Testis (tissue), 3 donors: Measurements from ENCODE around the gene GABRD. TPM values are rescaled to one million over a fixed set of nuclear protein-coding genes. Genes with fewer than 3 reads are reported as not detected.

Experiments used
- DNase-seq: peaks from one replicate; pipeline ENCODE4 v3.0.0-alpha.2; 2019
- H3K27ac ChIP-seq, 2 donors: fragments of 200-600 bp; sonication (generic); one replicate each; pipeline ENCODE4 v1.5.1; 2019
- H3K27me3 ChIP-seq: fragments of 200-600 bp; sonication (generic); one replicate; pipeline ENCODE4 v1.5.1; 2019
- H3K36me3 ChIP-seq: fragments of 200-600 bp; sonication (generic); one replicate; pipeline ENCODE4 v1.5.1; 2017; ENCODE audit warnings: low read depth; ENCODE audit errors: missing control alignments
- H3K4me1 ChIP-seq: fragments of 200-600 bp; sonication (generic); one replicate; pipeline ENCODE4 v1.5.1; 2019
- H3K4me3 ChIP-seq, 2 donors: fragments of 200-600 bp; sonication (generic); one replicate each; pipeline ENCODE4 v1.5.1; 2017 to 2019
- H3K9me3 ChIP-seq: fragments of 200-600 bp; sonication (generic); one replicate; pipeline ENCODE4 v1.5.1; 2017
- POLR2A ChIP-seq: fragments of 450-650 bp; IDR thresholded peaks from one replicate; pipeline ENCODE4 v1.6.1; 2017; ENCODE audit warnings: antibody characterized with exemption, mild to moderate bottlenecking, moderate library complexity
- WGBS, 2 donors: methylation state at CpG; one replicate each; pipeline ENCODE4 v1.1.5; 2018; 5-methylcytosine and 5-hydroxymethylcytosine counted together
- intact Hi-C: fragments of 100-400 bp; cut with DNase I; formaldehyde crosslinking; loops from one replicate; pipeline ENCODE4 v1.15.1; 2023; ENCODE audit warnings: low total_unique reads
- polyA plus RNA-seq: library from polyadenylated mRNA; stranded (reverse); fragments of 350-450 nt; fragmentation: Illumina TruSeq; extraction: RNeasy Lipid Tissue Mini Kit (QIAGEN cat#74804); gene quantifications from one replicate; pipeline ENCODE4 v1.2.3, GENCODE V29; 2014; ENCODE audit warnings: low read depth, low replicate concordance; ENCODE audit not compliant: insufficient read depth
- total RNA-seq, 2 donors: library from RNA; depleted of rRNA; stranded (reverse); fragments of >200 nt; gene quantifications; one replicate each; pipeline ENCODE4 v1.2.3, GENCODE V29; 2016
- TF ChIP-seq, protein P1 (sequence below), 3 experiments: fragments of 450-650 bp in 2 of 3; fragments of 200-600 bp in 1 of 3; sonication (generic) in 1 of 3; IDR thresholded peaks; one replicate each; pipeline ENCODE4 v1.5.1; 2016 to 2019; ENCODE audit warnings: antibody characterized with exemption in 3 of 3, mild to moderate bottlenecking in 2 of 3, moderate library complexity in 1 of 3

The GABRD gene
- total and polyA plus RNA-seq, 3 donors from 2014 or later, result 7.8 to 18.1 (median 16.9) TPM

- no peak for DNase-seq
- no peak for TF ChIP-seq POLR2A
- TF ChIP-seq, protein P1, sequence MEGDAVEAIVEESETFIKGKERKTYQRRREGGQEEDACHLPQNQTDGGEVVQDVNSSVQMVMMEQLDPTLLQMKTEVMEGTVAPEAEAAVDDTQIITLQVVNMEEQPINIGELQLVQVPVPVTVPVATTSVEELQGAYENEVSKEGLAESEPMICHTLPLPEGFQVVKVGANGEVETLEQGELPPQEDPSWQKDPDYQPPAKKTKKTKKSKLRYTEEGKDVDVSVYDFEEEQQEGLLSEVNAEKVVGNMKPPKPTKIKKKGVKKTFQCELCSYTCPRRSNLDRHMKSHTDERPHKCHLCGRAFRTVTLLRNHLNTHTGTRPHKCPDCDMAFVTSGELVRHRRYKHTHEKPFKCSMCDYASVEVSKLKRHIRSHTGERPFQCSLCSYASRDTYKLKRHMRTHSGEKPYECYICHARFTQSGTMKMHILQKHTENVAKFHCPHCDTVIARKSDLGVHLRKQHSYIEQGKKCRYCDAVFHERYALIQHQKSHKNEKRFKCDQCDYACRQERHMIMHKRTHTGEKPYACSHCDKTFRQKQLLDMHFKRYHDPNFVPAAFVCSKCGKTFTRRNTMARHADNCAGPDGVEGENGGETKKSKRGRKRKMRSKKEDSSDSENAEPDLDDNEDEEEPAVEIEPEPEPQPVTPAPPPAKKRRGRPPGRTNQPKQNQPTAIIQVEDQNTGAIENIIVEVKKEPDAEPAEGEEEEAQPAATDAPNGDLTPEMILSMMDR (IDR thresholded peaks at IDR 0.05), result no peak
- H3K4me1 ChIP-seq, result peaks cover 3% of the 10 kb centered on the region
- no peak overlapping the region for H3K4me3 ChIP-seq
- no peaks in the 10 kb centered on the region for H3K36me3 ChIP-seq
- intact Hi-C loops, result no loop called here
- H3K27me3 ChIP-seq, result no peaks in the 10 kb centered on the region
- no peaks in the 10 kb centered on the region for H3K9me3 ChIP-seq
- WGBS, 2 donors, result 88 to 90% methylated on average over 9 to 10 of the region's 10 CpGs
- H3K27ac ChIP-seq, result no peak overlapping the region
These were observed 33.6 kb downstream of the GABRD start for GRCh38 chr1:2052756-2053155.

- WGBS, 2 donors, result 57 to 93% methylated on average over 5 to 17 of the region's 17 CpGs
- Histone ChIP-seq H3K9me3 (no peaks in the 10 kb centered on the region), H3K27me3 (no peaks in the 10 kb centered on the region), H3K27ac (no peak overlapping the region), H3K4me3 (no peak overlapping the region), H3K36me3 (no peaks in the 10 kb centered on the region), H3K4me1 (peaks cover 3% of the 10 kb centered on the region)
- TF ChIP-seq, protein P1 (IDR thresholded peaks at IDR 0.05), result no peak
- no peak for TF ChIP-seq POLR2A
- intact Hi-C loops, result no loop called here
- no peak for DNase-seq
These were observed 34.1 kb downstream of the GABRD start for GRCh38 chr1:2053217-2053616.

DNA sequence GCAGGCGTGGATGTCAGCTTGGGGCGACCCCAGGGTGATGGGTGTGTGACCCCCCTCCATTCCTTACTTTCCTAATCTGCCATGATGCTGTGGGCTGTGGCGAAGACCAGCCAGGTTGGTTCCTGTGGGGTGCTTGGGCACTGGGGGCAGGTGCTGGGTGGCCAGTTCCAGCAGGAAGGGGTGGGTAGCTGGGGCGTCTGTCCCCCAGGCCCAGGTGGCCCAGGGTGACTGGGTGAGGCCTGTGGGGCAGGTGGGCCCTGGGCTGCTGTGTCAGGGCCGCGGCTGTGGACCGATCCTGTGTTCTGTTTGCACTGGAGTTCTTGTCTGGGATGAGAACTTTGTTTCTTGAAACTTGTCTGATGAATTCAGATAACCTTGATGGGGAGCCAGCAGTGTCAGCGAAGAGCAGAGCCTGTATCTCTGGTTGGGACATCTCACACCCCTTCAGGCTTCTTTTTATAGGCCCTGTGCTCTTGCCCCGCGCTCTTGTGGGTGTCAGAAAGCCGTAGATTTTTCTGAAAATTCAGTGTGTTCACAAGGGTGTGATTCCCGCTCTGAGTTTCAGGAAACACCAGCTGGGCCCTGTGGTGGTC, 34.7 kb downstream of the GABRD start:
- Histone ChIP-seq H3K36me3 (no peaks in the 10 kb centered on the region), H3K4me3 (no peak overlapping the region), H3K9me3 (no peaks in the 10 kb centered on the region), H3K4me1 (peaks cover 3% of the 10 kb centered on the region), H3K27me3 (no peaks in the 10 kb centered on the region), H3K27ac (no peak overlapping the region)
- TF ChIP-seq, protein P1 (IDR thresholded peaks at IDR 0.05), result no peak
- TF ChIP-seq POLR2A, result no peak
- intact Hi-C loops, result no loop called here
- DNase-seq, result no peak
- 88 to 90% methylated on average over 2 to 12 of the region's 12 CpGs for WGBS, 2 donors

GRCh38 chr1:2054560-2054959, 35.4 kb downstream of the GABRD start:
- Histone ChIP-seq H3K27me3 (no peaks in the 10 kb centered on the region), H3K4me1 (peaks cover 2% of the 10 kb centered on the region), H3K27ac (no peak overlapping the region), H3K9me3 (no peaks in the 10 kb centered on the region), H3K4me3 (no peak overlapping the region), H3K36me3 (no peaks in the 10 kb centered on the region)
- DNase-seq, result no peak
- intact Hi-C loops, result no loop called here
- TF ChIP-seq POLR2A, result no peak
- TF ChIP-seq, protein P1 (IDR thresholded peaks at IDR 0.05), result no peak
- WGBS, 2 donors, result 86 to 89% methylated on average over 22 of the region's 22 CpGs

DNA sequence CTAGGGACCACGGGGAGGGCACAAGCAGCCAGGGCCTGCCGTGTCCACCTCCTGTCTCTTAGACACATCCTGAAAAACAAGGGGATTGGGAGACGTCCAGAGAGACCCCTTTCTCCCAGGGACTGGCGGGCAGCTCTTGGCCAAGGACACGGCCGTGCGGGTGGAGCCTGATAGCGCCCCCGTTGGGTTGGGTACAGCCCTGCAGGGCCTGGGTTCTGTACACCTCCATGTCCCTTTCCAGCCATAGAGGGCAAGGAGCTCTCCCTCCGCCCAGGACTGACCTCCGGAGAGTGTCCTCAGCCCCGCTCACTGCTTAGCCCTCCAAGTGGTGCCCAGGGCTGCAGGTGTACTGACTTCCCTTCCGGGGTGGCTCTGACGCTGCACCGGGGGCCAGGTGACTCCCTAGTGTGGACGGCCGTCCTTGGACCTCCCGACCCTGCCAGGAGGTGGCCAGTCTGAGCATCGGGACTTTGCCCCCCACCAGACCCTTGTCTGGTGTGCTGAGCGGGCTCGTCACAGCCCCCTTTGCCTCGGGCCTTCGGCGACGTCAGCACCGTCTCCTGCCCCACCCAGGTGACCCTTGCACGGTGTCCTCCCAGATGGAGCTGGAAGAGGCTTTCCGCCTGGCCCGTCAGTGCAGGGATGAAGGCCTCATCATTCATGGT, 36.9 kb downstream of the GABRD start:
- TF ChIP-seq POLR2A, result no peak
- TF ChIP-seq, protein P1 (IDR thresholded peaks at IDR 0.05), result no peak
- 82 to 93% methylated on average over 3 to 29 of the region's 29 CpGs for WGBS, 2 donors
- Histone ChIP-seq H3K4me3 (no peak overlapping the region), H3K27ac (no peak overlapping the region), H3K36me3 (no peaks in the 10 kb centered on the region), H3K27me3 (no peaks in the 10 kb centered on the region), H3K4me1 (no peaks in the 10 kb centered on the region), H3K9me3 (no peaks in the 10 kb centered on the region)
- no peak for DNase-seq
- intact Hi-C loops, result no loop called here
